Spleen (tissue), 11 donors: ENCODE data around the gene SSBP3. TPM values are rescaled to one million over a fixed set of nuclear protein-coding genes. Genes with fewer than 3 reads are reported as not detected.

Source experiments
- DNase-seq: peaks from one replicate; pipeline ENCODE4 v3.0.0-alpha.2; 2020
- H3K27ac ChIP-seq, 8 donors: fragments of 200-600 bp; sonication (generic) in 7 of 8; 1 replicate in 4 of 8; 2 replicates in 4 of 8; pipeline versions ENCODE4 v1.5.0 to v1.8.0; 2016 to 2021; ENCODE audit warnings: inconsistent platforms in 4 of 8, mild to moderate bottlenecking in 4 of 8, moderate library complexity in 1 of 8
- H3K27me3 ChIP-seq, 7 donors: fragments of 200-600 bp; sonication (generic) in 6 of 7; replicated peaks in 1 of 7; 1 replicate in 4 of 7; 2 replicates in 3 of 7; pipeline versions ENCODE4 v1.5.0 to v1.8.0; 2016 to 2021; ENCODE audit warnings: inconsistent platforms in 3 of 7, mild to moderate bottlenecking in 1 of 7
- H3K36me3 ChIP-seq, 6 donors: fragments of 200-600 bp; sonication (generic) in 5 of 6; 1 replicate in 4 of 6; 2 replicates in 2 of 6; pipeline versions ENCODE4 v1.5.0 to v1.8.0; 2016 to 2021; ENCODE audit warnings: inconsistent platforms in 2 of 6
- H3K4me1 ChIP-seq, 6 donors: fragments of 200-600 bp; sonication (generic) in 5 of 6; 1 replicate in 3 of 6; 2 replicates in 3 of 6; pipeline versions ENCODE4 v1.5.0 to v1.8.0; 2016 to 2021; ENCODE audit warnings: inconsistent platforms in 3 of 6
- H3K4me3 ChIP-seq, 8 donors: fragments of 200-600 bp; sonication (generic) in 7 of 8; 1 replicate in 4 of 8; 2 replicates in 4 of 8; pipeline versions ENCODE4 v1.5.0 to v1.8.0; 2016 to 2021; ENCODE audit warnings: inconsistent platforms in 4 of 8, mild to moderate bottlenecking in 4 of 8, moderate library complexity in 2 of 8
- H3K9me3 ChIP-seq, 8 donors: fragments of 200-600 bp; sonication (generic) in 7 of 8; 1 replicate in 4 of 8; 2 replicates in 4 of 8; pipeline versions ENCODE4 v1.5.0 to v1.8.0; 2016 to 2021; ENCODE audit warnings: inconsistent platforms in 4 of 8
- POLR2A ChIP-seq, 3 donors: fragments of 450-650 bp; IDR thresholded peaks; one replicate each; pipeline ENCODE4 v1.5.1; 2017; ENCODE audit warnings: antibody characterized with exemption in 3 of 3, mild to moderate bottlenecking in 1 of 3
- POLR2AphosphoS5 ChIP-seq, 3 donors: sonication (generic); formaldehyde crosslinking; IDR thresholded peaks; one replicate each; pipeline ENCODE4 v1.5.1; 2017; ENCODE audit warnings: antibody characterized with exemption in 3 of 3
- WGBS, 5 donors: extraction: QIAGEN DNeasy Blood & Tissue Kit in 3 of 5; methylation state at CpG; one replicate each; pipeline versions ENCODE4 v1.1.5 to v1.1.7; 2013 to 2018; 5-methylcytosine and 5-hydroxymethylcytosine counted together
- intact Hi-C: fragments of 100-400 bp; cut with DNase I; formaldehyde crosslinking; loops from one replicate; pipeline ENCODE4 v1.15.0; 2023; ENCODE audit warnings: low total_unique reads
- polyA plus RNA-seq, 3 donors: library from polyadenylated mRNA; stranded (reverse); fragments of 200-250 nt; gene quantifications; one replicate each; pipeline ENCODE4 v1.2.1, GENCODE V29; 2013
- total RNA-seq, 7 donors: library from RNA; depleted of rRNA in 3 of 7; stranded (reverse); fragments of >200 nt in 3 of 7; fragmentation: NEBNext Ultra II Directional in 4 of 7; extraction: Animal tissue kit (Norgen Biotek cat#: 25700) in 4 of 7; gene quantifications; one replicate each; pipeline versions ENCODE4 v1.1.0 to v1.2.1, GENCODE V29; 2016 to 2021
- TF ChIP-seq, protein P1 (sequence below), 11 experiments: fragments of 200-600 bp in 7 of 11; fragments of 450-650 bp in 4 of 11; sonication (generic) in 4 of 11; IDR thresholded peaks in 8 of 11; conservative IDR thresholded peaks in 3 of 11; 1 replicate in 7 of 11; 2 replicates in 4 of 11; pipeline versions ENCODE4 v1.4.0 to v1.8.0; 2016 to 2021; ENCODE audit warnings: antibody characterized with exemption in 11 of 11, inconsistent platforms in 4 of 11, mild to moderate bottlenecking in 1 of 11
- donor health status: healthy with polysubstance abuse.
- donor health status: DM: no; HTN: no; CAD: no; lungs with moderate emphysema.
- donor health status: DM: no; HTN: no; CAD: no.
- donor health status: Bipolar disorder and iron deficiency.
- donor health status: healthy.
- donor health status: DM: no; HTN: no; CAD: no.
- donor health status: DM: yes; HTN: yes; CAD: no.

The SSBP3 gene
- total and polyA plus RNA-seq, 10 donors = 14.4 to 73.5 (median 26.3) TPM

DNA sequence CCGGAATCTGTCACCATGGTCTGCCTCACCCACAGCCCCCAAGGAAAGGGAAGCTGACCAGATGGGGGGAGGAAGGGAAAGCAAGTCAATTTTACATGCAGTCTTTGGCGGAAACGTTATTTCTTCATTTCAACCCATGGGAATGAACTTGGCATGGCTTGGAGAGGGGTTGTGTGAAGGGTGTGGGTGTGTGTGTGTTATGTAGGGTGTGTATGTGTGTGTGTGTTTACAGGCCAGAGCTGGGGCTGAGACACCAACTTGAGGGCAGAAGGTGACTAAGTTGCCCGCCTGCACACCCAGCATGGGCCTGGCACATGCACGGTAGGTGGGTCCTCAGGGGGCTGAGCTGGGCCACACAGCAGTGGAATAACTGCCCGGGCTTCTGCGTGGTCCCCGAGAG lies 141.1 kb downstream of the SSBP3 start:
- peaks cover 0 to 40% (median 13%) of the 10 kb centered on the region in 6 donors for H3K4me1 ChIP-seq

DNA sequence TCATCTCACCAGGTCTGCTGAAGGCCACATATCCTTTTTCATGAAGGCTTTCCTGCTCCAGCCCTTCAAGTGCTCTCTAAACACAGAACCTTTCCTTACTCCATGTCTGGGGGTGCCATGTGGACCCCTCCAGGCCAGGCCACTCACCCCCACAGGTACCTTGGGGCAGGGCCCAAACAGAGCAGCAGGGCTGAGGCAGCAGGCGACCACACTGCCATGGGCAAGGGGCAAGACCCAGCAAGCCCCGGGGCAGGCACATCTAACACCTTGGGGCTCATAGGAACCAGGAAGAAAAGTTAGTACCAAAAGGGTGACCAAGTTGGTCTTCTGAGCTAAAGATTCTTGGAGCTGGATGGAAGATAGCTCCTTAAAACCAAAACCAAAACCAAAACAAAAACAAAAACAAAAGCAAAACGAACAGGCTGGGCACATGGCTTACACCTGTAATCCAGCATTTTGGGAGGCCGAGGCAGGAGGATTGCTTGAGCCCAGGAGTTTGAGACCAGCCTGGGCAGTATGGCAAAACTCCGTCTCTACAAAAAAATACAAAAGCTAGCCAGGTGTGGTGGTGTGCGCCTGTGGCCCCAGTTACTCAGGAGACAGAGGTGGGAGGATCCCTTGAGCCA lies 142.5 kb downstream of the SSBP3 start:
- H3K4me3 ChIP-seq = no peak overlapping the region
- peaks cover 0 to 45% (median 13%) of the 10 kb centered on the region in 6 donors for H3K4me1 ChIP-seq
- DNase-seq = no peak
- H3K27ac ChIP-seq = peak overlapping the region in 6 of 8 donors; percentile 9 to 54 (median 46)
- 75 to 83% (median 79%) methylated on average over 6 of the region's 6 CpGs for WGBS, 5 donors
- H3K36me3 ChIP-seq = no peaks in the 10 kb centered on the region
- H3K9me3 ChIP-seq = no peaks in the 10 kb centered on the region
- no peaks in the 10 kb centered on the region for H3K27me3 ChIP-seq
- TF ChIP-seq, protein P1, sequence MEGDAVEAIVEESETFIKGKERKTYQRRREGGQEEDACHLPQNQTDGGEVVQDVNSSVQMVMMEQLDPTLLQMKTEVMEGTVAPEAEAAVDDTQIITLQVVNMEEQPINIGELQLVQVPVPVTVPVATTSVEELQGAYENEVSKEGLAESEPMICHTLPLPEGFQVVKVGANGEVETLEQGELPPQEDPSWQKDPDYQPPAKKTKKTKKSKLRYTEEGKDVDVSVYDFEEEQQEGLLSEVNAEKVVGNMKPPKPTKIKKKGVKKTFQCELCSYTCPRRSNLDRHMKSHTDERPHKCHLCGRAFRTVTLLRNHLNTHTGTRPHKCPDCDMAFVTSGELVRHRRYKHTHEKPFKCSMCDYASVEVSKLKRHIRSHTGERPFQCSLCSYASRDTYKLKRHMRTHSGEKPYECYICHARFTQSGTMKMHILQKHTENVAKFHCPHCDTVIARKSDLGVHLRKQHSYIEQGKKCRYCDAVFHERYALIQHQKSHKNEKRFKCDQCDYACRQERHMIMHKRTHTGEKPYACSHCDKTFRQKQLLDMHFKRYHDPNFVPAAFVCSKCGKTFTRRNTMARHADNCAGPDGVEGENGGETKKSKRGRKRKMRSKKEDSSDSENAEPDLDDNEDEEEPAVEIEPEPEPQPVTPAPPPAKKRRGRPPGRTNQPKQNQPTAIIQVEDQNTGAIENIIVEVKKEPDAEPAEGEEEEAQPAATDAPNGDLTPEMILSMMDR (IDR thresholded peaks at IDR 0.05 in 8 of 11, conservative IDR thresholded peaks at IDR 0.05 in 3 of 11) = no peak
- no peak for TF ChIP-seq POLR2AphosphoS5 (IDR thresholded peaks at IDR 0.05)
- TF ChIP-seq POLR2A (IDR thresholded peaks at IDR 0.05) = no peak
- intact Hi-C loops = no loop called here

More for the DNA sequence above, 141.1 kb downstream of the SSBP3 start:
- intact Hi-C loops = no loop called here
- Histone ChIP-seq H3K4me3 (no peak overlapping the region), H3K27ac (no peak overlapping the region), H3K36me3 (no peaks in the 10 kb centered on the region), H3K9me3 (no peaks in the 10 kb centered on the region), H3K27me3 (no peaks in the 10 kb centered on the region)
- TF ChIP-seq POLR2AphosphoS5 (IDR thresholded peaks at IDR 0.05) (no peak), POLR2A (IDR thresholded peaks at IDR 0.05) (no peak)
- TF ChIP-seq, protein P1 (IDR thresholded peaks at IDR 0.05 in 8 of 11, conservative IDR thresholded peaks at IDR 0.05 in 3 of 11) = no peak
- WGBS, 5 donors = 90 to 94% (median 93%) methylated on average over 8 of the region's 8 CpGs
- no peak for DNase-seq

DNA sequence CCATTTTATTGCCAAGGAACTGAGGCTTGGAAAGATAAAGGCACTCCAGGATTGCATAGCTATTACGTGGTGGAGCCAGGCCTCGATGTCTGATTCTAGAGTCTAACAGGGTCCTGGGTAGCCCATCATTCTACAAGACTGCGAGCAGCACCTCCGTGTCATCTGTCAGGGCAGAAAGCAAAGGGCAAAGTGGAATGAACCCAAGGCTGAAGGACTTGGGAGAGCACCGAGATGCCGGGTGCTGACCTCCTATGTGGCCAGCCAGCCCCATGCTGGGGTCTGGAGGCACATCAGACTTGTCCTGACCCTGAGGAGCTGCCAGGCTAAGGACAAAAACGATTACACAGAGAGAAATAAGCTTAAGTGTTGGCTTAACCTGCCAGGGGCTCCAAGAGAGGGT lies 143.9 kb downstream of the SSBP3 start:
- no peaks in the 10 kb centered on the region for H3K36me3 ChIP-seq
- peaks cover 0 to 53% (median 14%) of the 10 kb centered on the region in 6 donors for H3K4me1 ChIP-seq
- H3K27ac ChIP-seq = peak overlapping the region in 5 of 8 donors; percentile 2 to 54 (median 50)
- no peak overlapping the region for H3K4me3 ChIP-seq
- no peaks in the 10 kb centered on the region for H3K27me3 ChIP-seq
- TF ChIP-seq, protein P1 (IDR thresholded peaks at IDR 0.05 in 8 of 11, conservative IDR thresholded peaks at IDR 0.05 in 3 of 11) = no peak
- TF ChIP-seq POLR2A (IDR thresholded peaks at IDR 0.05) (no peak), POLR2AphosphoS5 (IDR thresholded peaks at IDR 0.05) (no peak)
- H3K9me3 ChIP-seq = no peaks in the 10 kb centered on the region
- DNase-seq = no peak
- intact Hi-C loops = no loop called here
- WGBS, 5 donors = 89 to 95% (median 91%) methylated on average over 7 of the region's 7 CpGs

DNA sequence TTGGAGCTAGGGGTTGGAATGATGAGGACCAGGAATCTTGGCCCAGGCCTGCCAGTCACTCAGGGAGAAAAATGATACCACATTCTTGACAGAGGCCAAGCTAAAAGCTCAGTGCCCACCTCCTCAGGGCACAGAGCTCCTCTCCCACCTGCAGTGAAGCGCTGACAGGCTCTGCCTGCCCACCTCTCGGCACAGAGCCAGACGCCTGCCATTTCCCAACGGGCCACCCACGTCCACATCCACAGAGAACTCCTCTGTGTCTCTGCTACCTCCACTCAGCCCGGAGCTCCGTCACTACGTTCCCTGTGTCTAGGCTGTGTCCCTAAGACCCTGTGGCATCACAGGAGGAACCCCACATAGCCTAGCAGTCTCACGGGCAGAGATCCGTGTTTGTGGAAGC lies 145.4 kb downstream of the SSBP3 start:
- intact Hi-C loops = no loop called here
- TF ChIP-seq POLR2AphosphoS5 (IDR thresholded peaks at IDR 0.05) = no peak
- TF ChIP-seq, protein P1 (IDR thresholded peaks at IDR 0.05 in 8 of 11, conservative IDR thresholded peaks at IDR 0.05 in 3 of 11) = no peak
- TF ChIP-seq POLR2A (IDR thresholded peaks at IDR 0.05) = no peak
- WGBS, 5 donors = 86 to 94% (median 92%) methylated on average over 10 of the region's 10 CpGs
- peaks cover 0 to 49% (median 14%) of the 10 kb centered on the region in 6 donors for H3K4me1 ChIP-seq
- H3K27me3 ChIP-seq = no peaks in the 10 kb centered on the region
- H3K27ac ChIP-seq = no peak overlapping the region
- H3K36me3 ChIP-seq = peaks cover 0 to under 1% (median 0%) of the 10 kb centered on the region in 6 donors
- no peak overlapping the region for H3K4me3 ChIP-seq
- no peaks in the 10 kb centered on the region for H3K9me3 ChIP-seq
- no peak for DNase-seq
